H1 (cell line): ENCODE data around the gene CSPG5.

Experiments used
- BCL11A ChIP-seq, 2 experiments: IDR thresholded peaks; one replicate each; pipeline ENCODE4 v1.6.1; 2011; ENCODE audit warnings: low read depth in 2 of 2, low read length in 2 of 2, mild to moderate bottlenecking in 2 of 2
- CREB1 ChIP-seq: IDR thresholded peaks from 2 replicates; pipeline ENCODE4 v1.6.1; 2012; ENCODE audit warnings: inconsistent platforms
- EP300 ChIP-seq, 2 experiments: IDR thresholded peaks; 1 replicate in 1 of 2; 2 replicates in 1 of 2; pipeline ENCODE4 v1.6.1; 2011 to 2012; ENCODE audit warnings: low read depth in 2 of 2, low read length in 2 of 2, mild to moderate bottlenecking in 2 of 2, borderline replicate concordance in 1 of 2, inconsistent platforms in 1 of 2, moderate library complexity in 1 of 2
- HDAC6 ChIP-seq: IDR thresholded peaks from one replicate; pipeline ENCODE4 v1.7.1; 2012; ENCODE audit warnings: low read depth, mild to moderate bottlenecking, inconsistent platforms, low read length, moderate library complexity
- POLR2A ChIP-seq, 2 experiments: IDR thresholded peaks; 1 replicate in 1 of 2; 2 replicates in 1 of 2; pipeline ENCODE4 v1.6.1; 2011; ENCODE audit warnings: low read depth in 2 of 2, low read length in 2 of 2, mild to moderate bottlenecking in 2 of 2; ENCODE audit errors: control extremely low read depth in 1 of 2
- RFX5 ChIP-seq: IDR thresholded peaks from 2 replicates; pipeline ENCODE4 v1.6.1; 2011; ENCODE audit warnings: low read depth, low read length, improper control_type of control experiment, borderline replicate concordance
- SIN3A ChIP-seq, 2 experiments: IDR thresholded peaks in 1 of 2; conservative IDR thresholded peaks in 1 of 2; 2 replicates each; pipeline ENCODE4 v1.6.1; 2011 to 2012; ENCODE audit warnings: low read length in 2 of 2, improper control_type of control experiment in 1 of 2, low read depth in 1 of 2, mild to moderate bottlenecking in 1 of 2
- SP4 ChIP-seq: IDR thresholded peaks from 2 replicates; pipeline ENCODE4 v1.6.1; 2012; ENCODE audit warnings: low read length, inconsistent platforms
- TCF12 ChIP-seq: IDR thresholded peaks from 2 replicates; pipeline ENCODE4 v1.6.1; 2011; ENCODE audit warnings: low read depth, mild to moderate bottlenecking, low read length
- ZNF274 ChIP-seq: IDR thresholded peaks from 2 replicates; pipeline ENCODE4 v1.7.0; 2012; ENCODE audit warnings: low read length, borderline replicate concordance; ENCODE audit errors: extremely low read depth
- TF ChIP-seq, protein P1 (sequence below), 3 experiments: IDR thresholded peaks; 1 replicate in 2 of 3; 2 replicates in 1 of 3; pipeline versions ENCODE4 v1.5.1 to v1.6.1; 2011; ENCODE audit warnings: low read length in 3 of 3, mild to moderate bottlenecking in 3 of 3, inconsistent platforms in 2 of 3, low read depth in 1 of 3, moderate library complexity in 1 of 3; ENCODE audit not compliant: insufficient read depth in 1 of 3; ENCODE audit errors: control extremely low read depth in 1 of 3
- TF ChIP-seq, protein P2 (sequence below): IDR thresholded peaks from 2 replicates; pipeline ENCODE4 v1.6.1; 2011; ENCODE audit warnings: low read length, improper control_type of control experiment

- TF ChIP-seq, protein P1, sequence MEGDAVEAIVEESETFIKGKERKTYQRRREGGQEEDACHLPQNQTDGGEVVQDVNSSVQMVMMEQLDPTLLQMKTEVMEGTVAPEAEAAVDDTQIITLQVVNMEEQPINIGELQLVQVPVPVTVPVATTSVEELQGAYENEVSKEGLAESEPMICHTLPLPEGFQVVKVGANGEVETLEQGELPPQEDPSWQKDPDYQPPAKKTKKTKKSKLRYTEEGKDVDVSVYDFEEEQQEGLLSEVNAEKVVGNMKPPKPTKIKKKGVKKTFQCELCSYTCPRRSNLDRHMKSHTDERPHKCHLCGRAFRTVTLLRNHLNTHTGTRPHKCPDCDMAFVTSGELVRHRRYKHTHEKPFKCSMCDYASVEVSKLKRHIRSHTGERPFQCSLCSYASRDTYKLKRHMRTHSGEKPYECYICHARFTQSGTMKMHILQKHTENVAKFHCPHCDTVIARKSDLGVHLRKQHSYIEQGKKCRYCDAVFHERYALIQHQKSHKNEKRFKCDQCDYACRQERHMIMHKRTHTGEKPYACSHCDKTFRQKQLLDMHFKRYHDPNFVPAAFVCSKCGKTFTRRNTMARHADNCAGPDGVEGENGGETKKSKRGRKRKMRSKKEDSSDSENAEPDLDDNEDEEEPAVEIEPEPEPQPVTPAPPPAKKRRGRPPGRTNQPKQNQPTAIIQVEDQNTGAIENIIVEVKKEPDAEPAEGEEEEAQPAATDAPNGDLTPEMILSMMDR (IDR thresholded peaks at IDR 0.05; ENCODE audit: control extremely low read depth in 1 of 3, insufficient read depth in 1 of 3, low read depth in 1 of 3, low read length in 3 of 3): no peak
- TF ChIP-seq HDAC6: no peak
- TF ChIP-seq, protein P2, sequence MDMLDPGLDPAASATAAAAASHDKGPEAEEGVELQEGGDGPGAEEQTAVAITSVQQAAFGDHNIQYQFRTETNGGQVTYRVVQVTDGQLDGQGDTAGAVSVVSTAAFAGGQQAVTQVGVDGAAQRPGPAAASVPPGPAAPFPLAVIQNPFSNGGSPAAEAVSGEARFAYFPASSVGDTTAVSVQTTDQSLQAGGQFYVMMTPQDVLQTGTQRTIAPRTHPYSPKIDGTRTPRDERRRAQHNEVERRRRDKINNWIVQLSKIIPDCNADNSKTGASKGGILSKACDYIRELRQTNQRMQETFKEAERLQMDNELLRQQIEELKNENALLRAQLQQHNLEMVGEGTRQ: no peak
- no peak for TF ChIP-seq RFX5
- TF ChIP-seq TCF12: no peak
- no peak for TF ChIP-seq BCL11A (IDR thresholded peaks at IDR 0.05; ENCODE audit: low read depth in 2 of 2, low read length in 2 of 2)
- TF ChIP-seq CREB1: no peak
- no peak for TF ChIP-seq POLR2A (IDR thresholded peaks at IDR 0.05; ENCODE audit: control extremely low read depth in 1 of 2, low read depth in 2 of 2, low read length in 2 of 2)
- TF ChIP-seq EP300 (IDR thresholded peaks at IDR 0.05; ENCODE audit: borderline replicate concordance in 1 of 2, low read depth in 2 of 2, low read length in 2 of 2): no peak
- no peak for TF ChIP-seq SIN3A (conservative IDR thresholded peaks at IDR 0.05 in 1 of 2, IDR thresholded peaks at IDR 0.05 in 1 of 2; ENCODE audit: low read depth in 1 of 2, low read length in 2 of 2)
- TF ChIP-seq SP4: no peak
- TF ChIP-seq ZNF274: no peak
Observed at GRCh38 chr3:47525617-47526016, 53.0 kb downstream of the CSPG5 start.
